SJCRH30 (cell line): ENCODE results near the gene METAP1. TPM values are rescaled to one million over a fixed set of nuclear protein-coding genes. Genes with fewer than 3 reads are reported as not detected.

ENCODE experiments used
- total RNA-seq: library from RNA; depleted of rRNA; stranded (reverse); fragments of >200 nt; shearing (Covaris generic); gene quantifications from 2 replicates; pipeline ENCODE4 v1.2.3, GENCODE V29; 2014; rRNA removed

The METAP1 gene
- total RNA-seq, 1 experiment from 2014 or later = 88.5 TPM

Other genes with a start within 250 kb of the METAP1 start
- 191 and 202 TPM in 2 replicates for gene EIF4E, start 66.6 kb upstream of the METAP1 start, total RNA-seq
- gene ADH5, start 93.1 kb downstream of the METAP1 start, total RNA-seq = 91.7 and 93.2 TPM in 2 replicates
- not detected in 2 replicates for gene ADH4, start 148.6 kb downstream of the METAP1 start, total RNA-seq
- gene ADH6, start 223.5 kb downstream of the METAP1 start, total RNA-seq = not detected in 2 replicates